Activated CD8-positive, alpha-beta memory T cell treated with anti-CD3 and anti-CD28 coated beads for 4 hours (primary cell): Measurements from ENCODE around the gene CSF3.

Experiments
- DNase-seq, 2 donors: peaks; one replicate each; pipeline ENCODE4 v3.0.0-alpha.2; 2020; ENCODE audit warnings: low read depth in 2 of 2

The CSF3 gene

DNA sequence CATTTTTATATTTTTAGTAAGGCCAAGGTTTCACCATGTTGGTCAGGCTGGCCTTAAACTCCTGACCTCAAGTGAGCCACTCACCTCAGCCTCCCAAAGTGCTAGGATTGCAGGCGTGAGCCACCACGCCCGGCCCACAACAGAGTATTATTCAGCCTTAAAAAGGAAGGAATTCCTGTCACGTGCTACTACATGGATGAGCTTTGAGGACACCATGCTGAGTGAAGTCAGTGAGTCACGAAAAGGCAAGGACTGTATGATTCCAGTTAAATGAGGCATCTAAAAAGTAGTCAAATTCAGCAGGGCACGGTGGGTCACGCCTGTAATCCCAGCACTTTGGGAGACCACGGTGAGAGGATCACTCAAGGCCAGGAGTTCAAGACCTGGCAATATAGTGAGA, 9.7 kb downstream of the CSF3 start:
- no peak for DNase-seq

DNA sequence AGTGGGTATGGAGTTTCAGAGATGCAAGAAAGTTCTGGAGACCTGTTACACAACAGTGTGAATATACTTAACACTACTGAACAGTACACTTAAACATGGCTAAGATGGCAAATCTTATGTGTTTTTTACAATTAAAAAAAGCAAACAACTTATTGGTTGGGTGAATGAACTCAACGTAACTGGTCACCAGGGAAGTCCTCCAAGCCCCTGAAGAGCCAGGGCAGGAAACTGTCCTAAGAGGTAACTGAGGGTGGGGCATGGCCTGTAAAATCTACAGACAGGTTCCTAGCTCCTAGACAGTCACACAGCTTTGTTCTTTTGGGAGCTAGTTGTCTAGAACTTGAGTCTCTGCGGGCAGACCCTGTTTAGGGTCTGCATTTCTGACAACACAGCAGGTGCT, 10.3 kb downstream of the CSF3 start:
- no peak for DNase-seq

DNA sequence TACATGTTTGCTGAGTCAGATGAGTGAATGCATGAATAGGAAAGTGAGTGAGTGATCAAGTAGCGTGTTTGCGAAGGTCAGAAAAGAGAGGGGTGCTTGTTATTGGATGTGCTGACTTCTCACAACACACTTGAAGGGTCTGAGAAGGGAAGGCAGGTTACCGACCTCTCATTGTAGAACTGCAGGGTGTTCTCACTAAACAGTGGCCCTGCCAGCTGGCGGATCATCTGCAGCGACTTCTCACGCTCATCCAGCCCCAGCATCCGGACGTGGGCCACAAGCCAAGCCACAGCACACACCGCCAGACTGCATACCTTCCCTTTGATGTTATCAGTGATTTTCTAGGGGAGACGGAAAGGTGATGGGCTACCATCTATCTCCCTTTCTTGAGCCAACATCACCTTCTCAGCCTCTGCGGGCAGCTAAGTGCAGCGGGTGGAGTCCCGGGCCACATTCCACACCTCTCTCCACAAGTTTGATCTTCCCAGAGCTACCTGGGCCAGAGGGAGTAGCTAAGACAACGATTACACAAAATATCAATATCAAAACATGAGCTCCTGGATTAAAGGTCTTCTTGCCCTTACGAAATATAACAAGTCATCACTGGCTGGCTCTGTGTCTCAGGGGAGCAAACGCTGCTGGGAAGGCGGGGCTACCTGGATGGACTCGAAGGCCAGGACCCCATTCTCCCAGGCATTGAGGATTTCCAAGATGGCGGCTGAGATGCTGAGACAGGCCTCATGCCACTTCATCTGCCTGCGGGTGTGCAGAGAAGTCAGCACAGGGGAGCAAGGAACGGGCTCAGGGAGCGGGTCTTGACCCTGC, 11.0 kb downstream of the CSF3 start:
- DNase-seq = no peak

DNA sequence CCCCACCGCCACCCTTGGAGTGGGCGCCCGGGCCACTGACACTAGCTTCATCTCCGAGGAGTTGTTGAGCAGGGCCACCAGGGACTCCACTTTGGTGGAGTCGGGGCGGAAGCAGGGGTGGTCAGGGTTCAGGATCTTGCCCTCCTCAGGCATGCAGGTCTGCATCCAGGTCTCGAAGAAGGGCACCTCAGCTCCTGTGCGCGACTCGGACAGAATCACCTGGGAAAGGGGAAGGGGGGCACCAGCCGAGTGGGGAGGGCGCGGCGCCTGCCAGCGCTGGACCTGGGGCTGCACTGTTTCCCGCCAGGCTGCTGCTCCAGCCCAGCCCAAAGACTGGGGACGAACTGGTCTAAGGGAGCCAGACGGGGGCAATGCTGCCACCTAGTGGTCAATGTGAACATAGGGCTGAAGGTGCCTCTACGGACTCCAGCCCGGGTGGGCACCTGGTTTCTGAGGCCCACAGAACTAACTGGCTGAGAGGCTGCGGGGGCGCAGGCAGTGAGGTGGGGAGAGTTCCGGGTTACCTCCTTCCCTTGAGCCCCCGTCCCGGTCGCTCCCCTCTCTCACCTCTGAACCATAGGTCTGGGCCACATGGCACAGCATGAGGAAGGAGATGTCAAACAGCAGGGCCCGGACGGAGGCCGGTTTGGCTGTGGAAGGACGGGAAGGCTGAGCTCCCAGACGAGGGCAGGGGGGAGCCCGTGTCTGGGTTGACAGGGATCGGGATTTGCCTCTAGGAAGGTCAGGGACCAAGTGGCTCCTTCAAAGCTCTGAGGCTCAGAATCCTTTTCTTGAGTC, 11.8 kb downstream of the CSF3 start:
- peak; percentile 49 to 51 for DNase-seq

DNA sequence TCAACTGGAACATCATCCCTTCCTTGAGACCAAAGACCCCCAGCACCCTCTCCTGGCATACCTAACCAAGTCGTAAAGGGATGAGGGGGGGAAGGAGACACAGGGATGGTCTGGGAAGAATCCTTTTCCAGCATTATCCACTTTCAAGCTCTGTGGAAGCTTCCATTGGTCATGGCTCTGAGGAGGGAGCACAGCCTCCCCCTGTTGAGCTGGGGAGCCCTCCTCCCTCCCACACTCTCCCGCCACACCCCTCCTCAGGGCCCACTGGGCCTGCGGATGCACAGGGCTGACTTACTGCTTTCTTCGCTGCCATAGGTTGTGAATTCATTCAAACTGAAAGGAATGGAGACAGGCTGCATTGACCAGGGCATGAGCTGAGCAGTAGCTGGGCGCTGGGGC, 12.4 kb downstream of the CSF3 start:
- no peak for DNase-seq

DNA sequence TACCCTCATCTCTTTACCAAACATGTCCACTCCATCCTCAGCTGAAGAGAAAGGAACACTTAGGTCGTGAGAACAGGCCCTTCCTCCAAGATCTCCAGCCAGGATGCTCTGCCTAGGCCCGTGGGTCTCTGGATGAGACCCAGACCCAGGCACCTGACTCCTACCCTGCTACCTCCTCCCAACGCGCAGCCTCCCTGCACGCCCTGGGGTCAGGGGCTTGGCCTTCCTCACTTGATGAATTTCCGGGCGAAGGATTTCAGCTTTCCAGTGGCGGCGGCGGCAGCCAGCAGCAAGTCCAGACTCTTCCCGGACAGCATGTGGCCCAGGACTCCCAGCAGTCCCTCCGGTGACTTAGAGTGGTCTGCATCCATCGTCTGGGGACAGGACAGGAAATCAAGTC, 13.4 kb downstream of the CSF3 start:
- DNase-seq = no peak

DNA sequence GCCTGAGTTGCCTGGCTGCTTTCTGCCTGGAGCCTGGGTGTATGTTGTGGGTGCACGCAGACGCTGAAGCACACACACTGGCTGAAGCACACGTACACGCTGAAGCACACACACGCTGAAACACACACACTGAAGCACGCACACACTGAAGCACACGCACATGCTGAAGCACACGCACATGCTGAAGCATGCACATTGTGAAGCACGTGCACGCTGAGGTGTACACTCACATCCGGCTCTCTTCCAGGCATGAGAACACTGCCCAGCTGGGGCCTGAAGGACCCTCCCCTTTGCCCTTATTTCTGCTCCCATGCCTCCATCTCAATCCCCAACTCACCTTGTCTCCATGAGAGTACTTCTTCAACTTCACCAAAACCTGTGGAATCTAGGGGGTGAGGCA, 16.5 kb downstream of the CSF3 start:
- no peak for DNase-seq

DNA sequence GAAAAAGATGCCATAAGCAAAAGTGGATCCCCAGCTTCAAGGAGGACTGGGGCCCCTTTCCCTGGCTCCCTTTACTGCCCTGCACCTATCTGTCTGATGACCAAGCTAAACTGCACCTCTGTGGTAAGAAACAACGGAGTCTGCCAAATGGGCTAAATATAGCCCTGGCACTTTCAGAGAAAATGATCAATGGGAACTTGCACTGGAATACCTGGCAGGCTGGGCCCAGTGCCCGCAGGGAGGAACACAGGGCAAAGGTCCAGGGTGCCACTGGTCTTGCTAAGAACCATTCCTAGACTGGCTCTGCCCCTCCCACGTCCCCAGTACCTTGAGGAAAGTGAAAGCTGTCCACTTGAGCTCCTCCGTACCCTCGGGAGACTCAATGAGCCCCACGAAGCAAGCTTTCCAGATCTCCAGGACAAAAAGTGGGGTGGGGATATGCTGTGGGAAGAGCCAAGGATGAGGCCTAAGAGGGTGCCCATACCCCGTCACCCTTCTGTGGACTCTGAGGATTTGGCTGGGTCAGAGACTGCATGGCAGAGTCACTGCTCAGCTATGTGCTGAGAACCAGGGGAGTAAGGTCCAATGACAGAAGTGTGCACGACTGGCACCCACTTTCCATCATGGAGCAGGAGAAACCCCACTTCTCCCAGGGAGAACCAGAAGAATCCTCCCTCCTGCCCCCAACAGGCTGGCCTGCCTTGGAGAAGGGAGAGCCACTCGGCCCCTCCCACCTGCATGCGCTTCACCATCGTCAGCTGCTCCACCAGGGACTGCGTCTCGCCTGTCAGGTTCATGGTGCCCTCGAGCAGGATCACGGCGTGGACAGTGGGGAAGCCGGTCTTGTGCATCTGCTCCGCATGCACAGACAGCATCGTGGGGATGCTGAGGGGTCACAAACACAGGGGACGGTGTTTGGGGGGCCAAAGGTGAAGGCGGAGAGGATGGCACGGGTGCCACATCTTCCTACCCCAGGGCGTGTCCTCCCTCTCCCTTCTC, 17.4 kb downstream of the CSF3 start:
- DNase-seq = no peak

DNA sequence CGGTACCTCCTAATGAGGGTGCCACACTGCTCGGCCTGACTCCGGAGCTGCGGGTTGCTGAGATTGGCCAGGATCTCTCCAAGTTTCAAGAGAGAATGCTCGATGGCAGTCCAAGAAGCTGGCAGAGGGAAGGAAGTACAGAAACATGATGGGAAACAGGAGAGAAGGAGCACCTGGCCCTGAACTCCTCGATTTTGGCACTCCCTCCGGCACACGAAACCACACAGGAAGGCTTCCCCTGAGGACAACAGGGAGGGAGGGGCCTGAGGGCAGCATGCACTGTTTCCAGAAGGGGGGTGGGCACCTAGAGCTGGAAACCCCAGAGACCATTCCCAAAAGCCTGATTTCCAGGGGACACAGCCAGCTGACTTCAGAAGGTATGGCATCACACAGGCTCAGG, 18.1 kb downstream of the CSF3 start:
- DNase-seq = no peak

DNA sequence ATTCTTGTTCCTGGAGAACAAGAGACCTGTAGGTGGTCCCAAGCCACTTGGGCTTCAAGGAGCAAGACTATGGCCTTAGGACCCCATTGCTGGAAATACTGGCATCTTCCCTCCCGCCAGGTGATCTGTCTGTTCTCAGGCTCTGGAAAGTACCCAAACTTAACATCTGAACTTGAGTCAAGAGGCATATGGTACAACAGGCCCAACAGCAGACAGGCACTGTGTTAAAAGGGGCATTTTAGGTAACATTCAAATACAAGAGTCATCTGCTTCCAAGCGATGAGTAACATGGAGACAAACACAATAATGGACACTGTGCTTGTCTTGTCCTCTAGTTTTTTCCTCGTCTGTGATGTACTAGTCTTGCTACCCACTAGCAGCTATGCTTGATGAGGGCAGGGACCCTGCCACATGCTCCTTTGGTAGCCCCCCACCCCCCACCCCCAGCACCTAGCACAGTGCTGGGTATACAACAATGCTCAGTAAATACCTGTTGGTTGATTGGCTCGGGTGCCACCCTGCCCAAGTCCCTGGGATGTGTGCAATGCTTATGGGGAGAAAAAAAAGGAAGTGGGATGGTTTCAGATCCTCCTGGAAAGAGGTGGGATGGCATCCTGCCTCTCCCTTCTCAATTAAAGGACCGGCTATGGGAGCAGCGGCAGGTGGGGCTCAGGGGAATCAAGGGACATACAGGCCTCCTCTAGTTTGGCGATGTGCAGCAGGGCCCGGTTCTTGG, 19.4 kb downstream of the CSF3 start:
- no peak for DNase-seq

DNA sequence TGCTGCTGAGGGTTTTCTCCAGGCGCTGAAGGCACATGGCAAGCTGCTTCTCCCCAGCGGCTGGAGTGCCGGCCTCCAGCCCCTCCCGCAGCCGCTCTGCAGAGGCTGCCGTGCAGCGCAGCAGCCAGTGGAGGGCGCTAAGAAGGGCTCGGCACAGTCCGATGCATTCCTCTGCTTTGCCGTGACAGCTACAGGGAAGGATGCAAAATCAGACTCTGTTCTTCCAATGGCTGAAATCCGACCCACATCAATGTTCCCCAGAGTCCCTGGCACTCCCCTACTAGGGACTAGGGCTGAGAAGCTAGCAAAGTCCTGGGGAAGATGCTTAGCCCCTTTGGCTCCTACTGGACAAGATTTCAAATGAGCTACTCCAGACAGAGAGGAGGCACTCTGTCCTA, 19.9 kb downstream of the CSF3 start:
- DNase-seq = no peak

DNA sequence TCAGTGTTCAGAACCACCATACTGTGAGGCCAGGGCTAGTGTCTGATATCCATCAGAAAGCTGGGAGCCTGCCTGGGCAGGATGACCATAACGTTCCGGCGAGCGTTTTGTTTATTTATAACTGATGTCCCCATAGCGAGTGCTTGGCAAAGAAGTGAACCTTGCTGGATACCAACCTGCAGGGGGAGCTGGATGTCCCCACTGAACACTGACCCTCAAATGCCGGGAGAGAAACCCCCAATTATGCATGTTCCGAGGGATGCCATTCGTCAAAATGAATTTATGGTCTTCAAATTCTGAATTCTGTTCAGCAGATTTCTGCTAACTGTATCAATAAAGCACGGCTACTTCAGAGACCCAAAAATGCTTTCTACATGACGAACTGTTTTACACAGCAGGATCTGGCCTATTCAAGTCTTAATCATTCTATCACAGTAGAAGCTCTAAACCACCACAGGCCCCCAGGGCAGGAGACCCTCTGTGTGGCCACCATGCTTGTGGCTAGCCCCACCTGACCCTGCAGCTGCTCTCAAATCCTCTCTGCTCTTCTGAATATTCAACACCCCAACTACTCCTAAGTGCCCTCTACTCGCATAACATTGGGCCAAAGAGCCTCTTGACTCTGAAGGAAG, 23.8 kb downstream of the CSF3 start:
- DNase-seq = no peak

DNA sequence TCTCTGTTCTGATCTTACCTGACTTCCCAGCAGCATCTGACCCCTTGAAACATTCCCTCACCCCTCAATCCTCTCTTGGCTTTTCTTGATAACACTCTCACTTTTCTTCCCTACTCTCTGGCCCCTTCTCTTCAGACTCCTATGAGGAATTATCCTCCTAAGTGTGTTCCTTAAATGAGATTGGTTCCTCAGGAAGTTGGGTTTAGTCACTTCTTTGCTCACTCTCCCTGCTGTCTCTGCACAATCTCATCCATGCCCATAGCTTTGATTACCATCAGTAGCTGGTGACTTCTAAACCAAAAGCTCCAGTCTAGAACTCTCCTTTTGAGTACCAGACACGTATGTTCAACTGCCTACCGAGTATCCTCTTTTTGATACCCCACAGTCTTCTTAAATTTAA, 26.0 kb downstream of the CSF3 start:
- no peak for DNase-seq

DNA sequence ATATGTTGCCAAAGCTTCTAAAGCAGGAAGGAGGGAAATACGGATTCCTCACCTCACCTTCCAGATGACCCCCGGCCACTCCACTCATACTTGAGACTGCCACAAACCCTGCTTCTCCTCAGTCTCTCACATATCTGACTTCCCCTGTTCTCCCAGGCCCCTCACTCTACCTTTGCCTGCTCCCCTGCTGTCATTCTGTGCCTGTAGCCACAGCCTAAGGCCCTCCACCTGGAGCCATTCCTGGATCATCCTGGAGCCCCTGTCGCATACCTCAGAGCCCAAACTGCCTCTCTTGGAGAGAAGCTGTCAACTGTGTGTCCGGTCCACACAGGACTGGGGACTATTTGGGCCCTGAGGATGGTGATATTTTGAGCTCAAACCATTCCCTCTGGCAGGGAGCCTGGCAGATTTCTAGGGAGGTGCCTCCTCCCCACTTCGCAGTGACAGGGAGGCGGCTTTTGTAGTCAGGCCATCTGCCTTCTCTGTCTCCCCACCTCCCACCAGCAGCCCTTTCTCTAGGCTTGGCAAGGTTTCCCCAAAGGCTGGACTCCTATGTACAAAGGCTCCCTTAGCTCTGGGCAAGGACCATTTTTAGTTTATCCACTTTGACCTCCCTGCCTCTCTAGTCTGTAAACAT, 41.3 kb downstream of the CSF3 start:
- DNase-seq = no peak

DNA sequence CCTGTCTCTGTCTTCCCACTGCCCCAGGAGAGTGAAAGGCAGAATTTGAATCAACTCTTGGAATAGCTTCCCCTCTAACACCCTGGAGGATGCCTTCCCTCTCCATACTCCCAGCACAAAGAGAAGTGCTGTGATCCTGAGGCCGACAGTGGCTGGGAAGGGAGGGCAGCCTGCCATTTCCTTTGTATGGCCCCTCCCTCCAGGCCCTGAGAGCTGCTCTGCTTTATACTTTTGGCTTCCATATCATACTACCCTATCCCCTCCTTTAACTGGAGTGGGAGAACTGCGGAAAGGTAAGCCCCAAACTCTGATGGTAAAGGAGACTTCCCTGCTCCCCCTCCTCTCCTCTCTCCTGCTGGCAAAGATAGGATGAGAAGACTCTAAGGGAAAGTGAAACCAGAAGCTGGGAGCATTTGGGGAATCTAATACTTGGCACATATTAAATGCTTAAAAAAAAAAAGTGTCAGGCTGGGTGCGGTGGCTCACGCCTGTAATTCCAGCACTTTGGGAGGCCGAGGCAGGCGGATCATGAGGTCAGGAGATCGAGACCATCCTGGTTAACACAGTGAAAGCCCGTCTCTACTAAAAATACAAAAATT, 43.0 kb downstream of the CSF3 start:
- no peak for DNase-seq

DNA sequence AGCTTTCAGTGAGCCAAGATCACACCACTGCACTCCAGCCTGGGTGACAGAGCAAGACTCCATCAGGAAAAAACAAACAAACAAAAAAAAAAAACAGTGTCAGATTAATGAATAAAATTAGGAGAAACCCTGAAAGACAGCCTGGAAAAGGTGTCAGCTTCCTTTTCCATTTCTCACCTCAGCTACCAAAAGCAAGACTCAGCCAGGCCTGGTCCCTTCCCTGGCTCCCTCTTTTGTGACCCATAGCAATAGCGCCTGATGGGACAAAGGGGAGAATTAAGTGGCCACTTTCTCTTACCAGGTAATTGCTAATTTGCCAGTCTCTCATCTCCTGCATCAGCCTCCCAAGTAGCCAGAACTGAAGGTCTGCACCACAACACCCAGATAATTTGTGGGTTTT, 43.6 kb downstream of the CSF3 start:
- DNase-seq = no peak

DNA sequence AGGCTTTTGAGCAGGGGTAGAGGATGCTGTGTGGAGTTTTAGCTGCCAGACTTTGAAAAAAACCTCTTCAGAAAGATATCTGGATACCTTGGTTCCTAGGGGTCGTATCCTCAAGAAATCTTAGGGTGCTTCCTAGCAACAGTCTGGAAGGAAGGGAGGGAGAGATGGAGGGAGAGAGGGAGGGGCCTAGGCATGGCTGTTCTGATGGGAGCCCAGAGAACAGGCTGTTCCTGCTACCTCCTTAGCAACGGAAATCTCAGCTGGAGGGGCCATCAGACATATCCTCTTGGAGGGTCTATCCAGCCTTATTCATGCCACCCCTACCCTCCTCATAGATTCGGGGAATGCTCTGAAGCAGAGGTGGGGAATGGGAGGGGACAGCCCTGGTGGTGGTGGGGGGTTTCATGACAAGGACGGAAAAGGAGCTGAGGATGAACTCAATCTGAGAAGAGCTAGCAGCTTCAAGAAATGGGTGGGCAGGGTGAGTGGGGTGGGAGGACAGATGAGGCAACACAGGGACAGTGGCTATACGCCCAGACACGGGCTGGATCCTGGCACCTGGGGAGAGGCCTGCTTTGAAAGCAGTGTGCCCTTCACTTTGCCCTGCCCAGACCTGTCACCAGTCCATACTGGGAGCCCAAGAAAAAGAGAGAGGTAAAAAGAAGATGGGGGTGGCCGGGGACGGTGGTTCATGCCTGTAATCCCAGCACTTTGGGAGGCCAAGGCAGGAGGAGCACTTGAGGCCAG, 44.7 kb downstream of the CSF3 start:
- DNase-seq = no peak

DNA sequence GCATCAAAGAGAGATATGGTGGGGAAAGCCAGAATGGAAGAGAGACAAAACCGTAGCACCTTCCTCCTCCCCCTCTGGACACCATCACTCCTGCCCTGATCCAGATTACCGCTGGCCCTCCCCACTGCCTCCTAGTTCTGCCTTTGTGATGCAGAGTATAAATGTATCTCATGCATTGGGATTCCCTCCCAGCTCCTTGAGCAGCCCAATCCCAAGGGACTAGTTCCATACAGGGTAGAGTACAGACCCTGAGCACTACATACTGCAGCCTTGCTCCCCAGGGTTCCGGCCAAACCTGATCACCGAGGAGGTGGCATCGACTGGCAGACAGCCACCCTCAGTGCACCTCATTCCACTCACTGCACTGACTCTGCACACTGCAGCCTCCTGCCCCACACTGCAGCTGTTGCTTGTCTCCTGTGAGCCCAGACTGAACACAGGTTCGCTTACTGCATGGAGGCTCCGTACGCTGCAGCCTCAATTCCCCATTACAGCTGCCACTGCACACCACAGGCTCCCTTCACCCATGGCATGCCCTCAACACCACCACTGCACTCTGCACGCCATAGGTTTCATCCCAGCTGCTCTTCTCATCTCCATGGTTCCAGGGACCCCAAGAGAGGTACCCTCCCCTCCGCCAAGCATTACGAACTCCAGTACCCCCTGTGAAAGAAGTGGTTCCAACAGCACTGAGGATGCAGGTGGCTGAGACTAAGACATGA, 45.8 kb downstream of the CSF3 start:
- no peak for DNase-seq

DNA sequence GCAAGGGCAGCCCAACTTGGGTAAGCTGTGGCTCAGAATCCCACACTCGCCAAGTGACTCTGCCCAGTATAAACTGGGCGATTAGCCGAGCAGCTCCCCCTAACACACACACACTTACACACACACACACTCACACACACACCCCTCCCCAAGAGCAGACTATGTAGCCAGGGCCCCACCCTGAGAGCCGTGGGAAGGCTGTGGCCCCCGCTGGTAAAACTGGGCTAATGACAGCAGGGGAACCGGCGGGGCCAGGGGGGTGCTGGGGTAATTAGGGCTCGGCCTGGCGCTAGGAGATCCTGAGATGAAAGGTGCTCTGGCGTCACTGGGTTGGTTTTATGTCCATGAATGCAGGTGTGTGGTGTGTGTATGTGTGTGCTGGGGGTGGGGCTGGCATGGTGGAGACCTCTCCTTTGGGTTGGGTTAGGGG, 46.4 kb downstream of the CSF3 start:
- no peak for DNase-seq
